AG04449 (cell line): ENCODE measurements around the gene PAM16.
A peak's percentile ranks its signal among the peaks of the same experiment; 100 is the strongest.
"Not testable (repeated sequence)": the region's sequence is repeated elsewhere in the genome, so short reads cannot be mapped to it uniquely, and the experiment has no call there.

Experiments
- CTCF ChIA-PET: fragments of 350-600 bp; formaldehyde crosslinking; extraction: SDS; loops from one replicate; lab custom pipeline; 2021; ENCODE audit warnings: antibody characterized with exemption; lab: Yijun Ruan, JAX
- POLR2A ChIA-PET: fragments of 400-600, 350-600 bp; formaldehyde crosslinking; extraction: SDS; loops from one replicate; lab custom pipeline; 2020; ENCODE audit warnings: antibody characterized with exemption, inconsistent platforms; lab: Yijun Ruan, JAX
- DNase-seq: peaks from one replicate; pipeline ENCODE4 v3.0.0-alpha.2; 2010; ENCODE audit warnings: low read depth, low spot score
- H3K4me3 ChIP-seq: 2 replicates; pipeline ENCODE4 v1.5.1; 2011; ENCODE audit warnings: low read depth, mild to moderate bottlenecking, control low read depth, low read length
- CTCF ChIP-seq: IDR thresholded peaks from one replicate; pipeline ENCODE4 v1.5.1; 2011; ENCODE audit warnings: mild to moderate bottlenecking, moderate library complexity, low read length, control low read depth, inconsistent platforms; ENCODE audit not compliant: insufficient read depth; ENCODE audit errors: missing control alignments

Gene PAM16

GRCh38 chr16:4350787-4351659, at the start of gene PAM16:
Gene PAM16 (minus strand): TSS chr16:4351321. CDS start chr16:4351234, 87 bp downstream.
- peak; percentile 47 for DNase-seq
- ChIA-PET POLR2A (interaction anchor here (0.6 to 3.7 kb wide), 7 partner anchors 10 to 65 kb away, joined by 3 to 26 read pairs (median 3); partner anchors contain the start of gene VASN), CTCF (interaction anchor here (0.6 to 12.9 kb wide), 23 partner anchors 9 to 412 kb away, joined by 3 to 213 read pairs (median 3); no protein-coding TSS in a partner anchor)
- H3K4me3 ChIP-seq: peak within 1 kb of the TSS; percentile 86
- no peak for TF ChIP-seq CTCF

GRCh38 chr16:4399001-4399730, 48.0 kb upstream of the PAM16 start:
- no peak for TF ChIP-seq CTCF
- H3K4me3 ChIP-seq: no peak overlapping the region
- CTCF ChIA-PET: interaction anchor here (1.1 to 9.3 kb wide), 10 partner anchors 15 to 200 kb away, joined by 3 to 389 read pairs (median 134); partner anchors contain the start of genes CORO7, PAM16 and VASN
- POLR2A ChIA-PET: no interaction called here
- DNase-seq: no peak

GRCh38 chr16:4395055-4395726, 44.1 kb upstream of the PAM16 start:
- ChIA-PET POLR2A (interaction anchor here (0.6 kb wide), 1 partner anchor 18 kb away, joined by 3 read pairs; no protein-coding TSS in a partner anchor), CTCF (interaction anchor here (0.6 to 23.7 kb wide), 6 partner anchors 9 to 482 kb away, joined by 3 to 389 read pairs (median 4); no protein-coding TSS in a partner anchor)
- no peak for TF ChIP-seq CTCF
- no peak for DNase-seq
- H3K4me3 ChIP-seq: no peak overlapping the region

- POLR2A ChIA-PET: interaction anchor here (1.2 to 2.2 kb wide), 3 partner anchors 19 to 24 kb away, joined by 3 to 28 read pairs (median 8); no protein-coding TSS in a partner anchor
- DNase-seq, H3K4me3 ChIP-seq: not testable (repeated sequence)
- CTCF ChIA-PET: interaction anchor here (0.9 to 23.7 kb wide), 8 partner anchors 10 to 139 kb away, joined by 3 to 389 read pairs (median 6); no protein-coding TSS in a partner anchor
Observed at GRCh38 chr16:4393850-4394249, 42.7 kb upstream of the PAM16 start.

GRCh38 chr16:4393240-4393600, 42.1 kb upstream of the PAM16 start:
- no peak for DNase-seq
- no peak overlapping the region for H3K4me3 ChIP-seq
- CTCF ChIA-PET: interaction anchor here (0.9 to 23.7 kb wide), 12 partner anchors 10 to 139 kb away, joined by 3 to 389 read pairs (median 4); partner anchors contain the start of gene PAM16
- POLR2A ChIA-PET: interaction anchor here (1.2 to 2.2 kb wide), 4 partner anchors 10 to 23 kb away, joined by 3 to 28 read pairs (median 6); no protein-coding TSS in a partner anchor
- TF ChIP-seq CTCF: no peak
